BJ (cell line): Measurements from ENCODE around the gene AGER. TPM values are rescaled to one million over a fixed set of nuclear protein-coding genes. Genes with fewer than 3 reads are reported as not detected.

Experiments used
- CTCF ChIA-PET: fragments of 350-600 bp; formaldehyde crosslinking; extraction: SDS; loops from one replicate; lab custom pipeline; 2021; ENCODE audit warnings: antibody characterized with exemption, inconsistent platforms; lab: Yijun Ruan, JAX
- POLR2A ChIA-PET: fragments of 300-600 bp; sonication (Branson Sonifier 250); formaldehyde crosslinking; extraction: SDS; loops from one replicate; lab custom pipeline; 2021; ENCODE audit warnings: antibody characterized with exemption; lab: Charles Lee
- DNase-seq: peaks from one replicate; pipeline ENCODE4 v3.0.0-alpha.2; 2011; ENCODE audit warnings: low read depth
- H3K27me3 ChIP-seq: 2 replicates; pipeline ENCODE4 v1.6.0; 2011; ENCODE audit warnings: low read length; ENCODE audit not compliant: control insufficient read depth, insufficient read depth
- H3K36me3 ChIP-seq: 2 replicates; pipeline ENCODE4 v1.5.1; 2011; ENCODE audit warnings: low read length; ENCODE audit not compliant: control insufficient read depth, insufficient read depth
- H3K4me3 ChIP-seq: 2 replicates; pipeline ENCODE4 v1.5.1; 2011; ENCODE audit warnings: low read depth, mild to moderate bottlenecking, control low read depth, low read length
- CTCF ChIP-seq: IDR thresholded peaks from 2 replicates; pipeline ENCODE4 v1.5.1; 2011; ENCODE audit warnings: low read depth, mild to moderate bottlenecking, control low read depth, inconsistent platforms, low read length, moderate library complexity; ENCODE audit not compliant: insufficient read depth
- polyA plus RNA-seq: library from polyadenylated mRNA; depleted of rRNA; stranded (reverse); fragments of >200 nt; gene quantifications from 2 replicates; pipeline ENCODE4 v1.2.3, GENCODE V29; 2011

The AGER gene
- polyA plus RNA-seq, 1 experiment: 2.6 TPM

GRCh38 chr6:32156891-32157290 is 27.2 kb downstream of the AGER start:
- CTCF ChIA-PET: no interaction called here
- no peak for DNase-seq
- Histone ChIP-seq H3K4me3 (no peak overlapping the region), H3K36me3 (peaks cover 7% of the 10 kb centered on the region), H3K27me3 (no peaks in the 10 kb centered on the region)
- POLR2A ChIA-PET: no interaction called here
- no peak for TF ChIP-seq CTCF

DNA sequence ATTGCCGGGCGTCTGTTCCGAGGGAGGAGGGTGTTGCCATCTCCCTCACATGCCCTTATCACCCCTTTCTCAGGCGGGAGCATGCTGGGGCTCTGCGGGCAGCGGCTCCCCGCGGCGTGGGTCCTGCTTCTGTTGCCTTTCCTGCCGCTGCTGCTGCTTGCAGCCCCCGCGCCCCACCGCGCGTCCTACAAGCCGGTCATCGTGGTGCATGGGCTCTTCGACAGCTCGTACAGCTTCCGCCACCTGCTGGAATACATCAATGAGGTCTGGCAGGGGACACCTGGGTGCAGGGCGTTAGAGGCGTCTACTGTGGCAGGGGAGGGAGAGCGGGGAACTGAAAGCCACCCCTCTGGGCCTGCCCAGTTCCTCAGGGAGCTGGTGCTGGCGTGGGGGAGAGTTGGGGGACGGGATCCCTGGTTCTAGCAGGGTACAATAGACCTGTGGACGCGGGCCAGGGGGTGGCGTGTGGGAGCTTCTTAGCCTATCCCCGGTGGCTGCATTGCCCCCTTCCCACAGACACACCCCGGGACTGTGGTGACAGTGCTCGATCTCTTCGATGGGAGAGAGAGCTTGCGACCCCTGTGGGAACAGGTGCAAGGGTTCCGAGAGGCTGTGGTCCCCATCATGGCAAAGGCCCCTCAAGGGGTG is 29.4 kb downstream of the AGER start:
- H3K36me3 ChIP-seq: peaks cover 7% of the 10 kb centered on the region
- H3K4me3 ChIP-seq: peak overlapping the region; percentile 71
- ChIA-PET POLR2A (interaction anchor here (0.6 kb wide), 1 partner anchor 11 kb away, joined by 3 read pairs; no protein-coding TSS in a partner anchor), CTCF (interaction anchor here (0.7 to 1.2 kb wide), 8 partner anchors 24 to 180 kb away, joined by 3 to 12 read pairs (median 3); partner anchors contain the start of genes ATF6B and FKBPL)
- no peak for DNase-seq
- H3K27me3 ChIP-seq: no peaks in the 10 kb centered on the region
- peak; percentile 67 for TF ChIP-seq CTCF

- POLR2A ChIA-PET: interaction anchor here (0.6 kb wide), 2 partner anchors 12 to 1638 kb away, joined by 3 to 7 read pairs; no protein-coding TSS in a partner anchor
- H3K27me3 ChIP-seq: no peaks in the 10 kb centered on the region
- CTCF ChIA-PET: interaction anchor here (0.7 to 3.4 kb wide), 6 partner anchors 27 to 179 kb away, joined by 3 to 16 read pairs (median 3); partner anchors contain the start of gene ATF6B
- peaks cover 10% of the 10 kb centered on the region for H3K36me3 ChIP-seq
- TF ChIP-seq CTCF: peak; percentile 43
- peak; percentile 60 for DNase-seq
- H3K4me3 ChIP-seq: peak within 1 kb of the TSS; percentile 71
Observed at GRCh38 chr6:32153564-32154513, 30.2 kb downstream of the AGER start, which contains the start of gene PPT2. PPT2 (plus strand) TSS chr6:32154141; CDS start chr6:32154595, 454 bp downstream.

DNA sequence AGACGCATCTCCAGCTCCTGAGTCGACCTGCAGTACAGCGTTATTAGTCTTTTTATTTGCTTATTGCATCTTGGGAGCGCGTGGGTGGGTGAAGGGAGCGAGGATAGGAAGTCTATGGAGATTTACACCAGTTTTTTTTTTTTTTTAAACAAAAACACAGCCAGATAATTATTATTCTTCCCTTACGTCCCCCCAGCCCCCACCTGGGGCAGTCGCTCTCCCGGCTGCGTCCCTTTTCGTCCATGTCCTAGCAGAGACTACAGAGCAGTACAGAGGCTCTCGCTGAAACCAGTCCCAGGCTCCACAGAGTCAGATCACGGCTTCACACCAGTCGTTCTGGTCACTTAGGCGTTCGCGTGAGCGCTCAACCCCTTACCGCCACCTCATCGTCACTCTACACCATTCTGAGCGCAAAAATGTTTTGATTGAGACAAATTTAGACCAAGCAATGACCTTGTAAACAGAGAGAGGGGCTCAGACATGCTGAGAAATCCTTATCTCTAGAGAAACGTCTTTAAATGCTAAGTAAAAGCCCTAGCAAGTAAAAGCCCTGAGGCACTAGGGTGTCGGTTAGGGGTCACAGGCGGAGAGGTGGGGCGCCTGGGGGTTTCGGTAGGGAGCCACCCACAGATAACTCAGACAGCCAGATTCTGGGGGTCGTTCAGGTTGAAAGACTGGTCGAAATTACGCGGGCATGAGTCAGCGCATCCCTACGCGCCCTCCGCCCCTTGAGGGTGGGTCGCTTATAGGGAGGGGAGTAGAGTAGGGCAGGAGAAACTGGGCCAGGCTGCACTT is 31.1 kb downstream of the AGER start:
- peaks cover 10% of the 10 kb centered on the region for H3K36me3 ChIP-seq
- peak overlapping the region; percentile 71 for H3K4me3 ChIP-seq
- H3K27me3 ChIP-seq: no peaks in the 10 kb centered on the region
- ChIA-PET POLR2A (interaction anchor here (0.6 kb wide), 1 partner anchor 1637 kb away, joined by 7 read pairs; no protein-coding TSS in a partner anchor), CTCF (interaction anchor here (2.1 to 3.4 kb wide), 2 partner anchors 23 to 35 kb away, joined by 11 to 16 read pairs; partner anchors contain the start of gene FKBPL)
- no peak for DNase-seq
- no peak for TF ChIP-seq CTCF
